C4-2B (cell line): ENCODE results near the gene SLC8A2.

ENCODE experiments used
- H3K27ac ChIP-seq: fragments of 450-650 bp; 2 replicates; pipeline ENCODE4 v1.5.1; 2017
- ZFX ChIP-seq: fragments of 450-650 bp; IDR thresholded peaks from 2 replicates; pipeline ENCODE4 v1.6.1; 2017
- TF ChIP-seq, protein P1 (sequence below): fragments of 450-650 bp; conservative IDR thresholded peaks from 2 replicates; pipeline ENCODE4 v1.5.1; 2017; ENCODE audit warnings: mild to moderate bottlenecking

The SLC8A2 gene, protein sequence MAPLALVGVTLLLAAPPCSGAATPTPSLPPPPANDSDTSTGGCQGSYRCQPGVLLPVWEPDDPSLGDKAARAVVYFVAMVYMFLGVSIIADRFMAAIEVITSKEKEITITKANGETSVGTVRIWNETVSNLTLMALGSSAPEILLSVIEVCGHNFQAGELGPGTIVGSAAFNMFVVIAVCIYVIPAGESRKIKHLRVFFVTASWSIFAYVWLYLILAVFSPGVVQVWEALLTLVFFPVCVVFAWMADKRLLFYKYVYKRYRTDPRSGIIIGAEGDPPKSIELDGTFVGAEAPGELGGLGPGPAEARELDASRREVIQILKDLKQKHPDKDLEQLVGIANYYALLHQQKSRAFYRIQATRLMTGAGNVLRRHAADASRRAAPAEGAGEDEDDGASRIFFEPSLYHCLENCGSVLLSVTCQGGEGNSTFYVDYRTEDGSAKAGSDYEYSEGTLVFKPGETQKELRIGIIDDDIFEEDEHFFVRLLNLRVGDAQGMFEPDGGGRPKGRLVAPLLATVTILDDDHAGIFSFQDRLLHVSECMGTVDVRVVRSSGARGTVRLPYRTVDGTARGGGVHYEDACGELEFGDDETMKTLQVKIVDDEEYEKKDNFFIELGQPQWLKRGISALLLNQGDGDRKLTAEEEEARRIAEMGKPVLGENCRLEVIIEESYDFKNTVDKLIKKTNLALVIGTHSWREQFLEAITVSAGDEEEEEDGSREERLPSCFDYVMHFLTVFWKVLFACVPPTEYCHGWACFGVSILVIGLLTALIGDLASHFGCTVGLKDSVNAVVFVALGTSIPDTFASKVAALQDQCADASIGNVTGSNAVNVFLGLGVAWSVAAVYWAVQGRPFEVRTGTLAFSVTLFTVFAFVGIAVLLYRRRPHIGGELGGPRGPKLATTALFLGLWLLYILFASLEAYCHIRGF

GRCh38 chr19:47471733-47472457 is at the start of gene SLC8A2:
Gene SLC8A2, minus strand, starts transcription at chr19:47471893. Its CDS starts 5,490 bp downstream, at chr19:47466403.
- no peak within 1 kb of the TSS for H3K27ac ChIP-seq
- TF ChIP-seq ZFX, result no peak
- TF ChIP-seq, protein P1, sequence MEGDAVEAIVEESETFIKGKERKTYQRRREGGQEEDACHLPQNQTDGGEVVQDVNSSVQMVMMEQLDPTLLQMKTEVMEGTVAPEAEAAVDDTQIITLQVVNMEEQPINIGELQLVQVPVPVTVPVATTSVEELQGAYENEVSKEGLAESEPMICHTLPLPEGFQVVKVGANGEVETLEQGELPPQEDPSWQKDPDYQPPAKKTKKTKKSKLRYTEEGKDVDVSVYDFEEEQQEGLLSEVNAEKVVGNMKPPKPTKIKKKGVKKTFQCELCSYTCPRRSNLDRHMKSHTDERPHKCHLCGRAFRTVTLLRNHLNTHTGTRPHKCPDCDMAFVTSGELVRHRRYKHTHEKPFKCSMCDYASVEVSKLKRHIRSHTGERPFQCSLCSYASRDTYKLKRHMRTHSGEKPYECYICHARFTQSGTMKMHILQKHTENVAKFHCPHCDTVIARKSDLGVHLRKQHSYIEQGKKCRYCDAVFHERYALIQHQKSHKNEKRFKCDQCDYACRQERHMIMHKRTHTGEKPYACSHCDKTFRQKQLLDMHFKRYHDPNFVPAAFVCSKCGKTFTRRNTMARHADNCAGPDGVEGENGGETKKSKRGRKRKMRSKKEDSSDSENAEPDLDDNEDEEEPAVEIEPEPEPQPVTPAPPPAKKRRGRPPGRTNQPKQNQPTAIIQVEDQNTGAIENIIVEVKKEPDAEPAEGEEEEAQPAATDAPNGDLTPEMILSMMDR, result no peak

DNA sequence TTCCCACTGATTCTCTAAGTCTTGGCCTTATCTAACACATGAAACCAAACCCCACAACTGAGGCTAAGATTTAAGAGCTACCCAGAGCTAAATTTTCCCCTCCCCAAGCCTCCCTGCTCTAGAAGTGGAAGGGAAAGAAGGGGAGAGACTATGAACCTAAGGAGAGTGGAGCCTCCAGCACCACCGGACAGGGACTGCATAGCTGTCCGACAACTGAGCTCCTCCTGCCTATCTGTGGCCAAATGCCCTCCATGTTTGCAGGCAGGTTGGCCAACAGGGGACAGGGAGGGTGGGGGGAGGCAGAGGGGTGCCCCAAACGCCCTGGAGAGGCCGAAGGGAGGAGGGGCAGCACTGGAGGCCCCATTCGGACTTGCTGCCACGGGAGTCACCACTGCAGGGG is 49.1 kb upstream of the SLC8A2 start:
- TF ChIP-seq ZFX, result no peak
- TF ChIP-seq, protein P1, result no peak
- no peak overlapping the region for H3K27ac ChIP-seq

GRCh38 chr19:47520343-47520806 is 48.7 kb upstream of the SLC8A2 start:
- no peak overlapping the region for H3K27ac ChIP-seq
- TF ChIP-seq ZFX, result no peak
- TF ChIP-seq, protein P1, result no peak

- no peak overlapping the region for H3K27ac ChIP-seq
- TF ChIP-seq, protein P1, result no peak
Measured at GRCh38 chr19:47518854-47519253, 47.2 kb upstream of the SLC8A2 start.

DNA sequence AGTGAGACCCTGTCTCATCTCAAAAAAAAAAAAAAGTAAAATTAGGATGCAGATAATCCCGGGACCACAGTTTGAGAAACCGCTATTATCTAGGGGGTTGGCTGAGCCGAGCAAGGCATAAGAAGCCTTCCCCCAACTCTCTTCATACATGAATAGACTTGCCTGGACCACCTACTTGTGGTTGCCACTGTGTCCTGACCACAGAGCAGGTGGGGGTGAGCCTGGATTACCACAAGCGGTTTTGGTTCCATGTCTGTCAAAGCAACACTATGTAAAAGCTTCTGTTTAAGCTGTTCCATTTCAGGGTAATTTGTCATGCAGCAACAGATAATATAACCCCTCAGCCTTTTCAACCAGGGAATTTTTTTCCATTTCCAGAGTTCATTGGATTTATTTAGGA is 46.4 kb upstream of the SLC8A2 start:
- H3K27ac ChIP-seq, result no peak overlapping the region
- TF ChIP-seq, protein P1, result no peak
- no peak for TF ChIP-seq ZFX

DNA sequence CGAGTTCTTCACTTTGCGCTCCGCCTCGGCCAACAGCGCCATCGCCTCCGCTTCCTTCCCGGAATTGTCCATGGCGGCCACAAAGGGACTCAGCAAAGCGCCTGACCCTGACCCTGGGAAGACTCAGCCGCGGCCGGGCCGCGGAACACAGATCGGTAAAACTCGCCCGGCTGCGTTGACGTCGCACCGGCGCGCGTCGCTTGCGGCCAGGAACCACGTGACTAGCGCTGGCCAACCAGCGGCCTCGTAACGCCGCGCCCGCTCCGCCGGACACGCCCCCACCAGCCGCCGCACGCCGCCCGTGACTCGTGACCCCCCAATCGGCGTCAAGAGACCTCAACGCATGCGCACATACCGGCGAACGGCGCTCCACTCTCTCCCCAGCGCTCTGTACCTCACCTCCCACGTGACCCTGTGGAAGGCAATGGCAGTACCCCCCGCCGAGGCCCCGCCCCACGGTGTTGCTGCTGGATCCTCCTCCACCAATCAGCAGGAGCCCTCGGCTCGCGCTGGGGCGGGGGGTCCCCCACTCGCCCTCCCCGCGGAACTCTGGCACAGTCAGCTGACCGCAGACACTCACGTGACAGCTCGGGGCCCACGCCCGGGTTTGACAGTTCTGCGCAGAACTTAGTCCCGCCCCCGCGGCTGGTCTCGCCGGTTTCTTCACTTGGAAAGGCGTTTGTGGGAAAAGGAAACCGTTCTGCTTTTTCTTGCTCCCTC is 43.3 kb upstream of the SLC8A2 start, which contains the start of gene NAPA:
NAPA (minus strand) TSS at position 195 of the 720 bp plus-strand sequence; CDS start at position 72, 123 bp downstream.
- TF ChIP-seq, protein P1, result no peak
- TF ChIP-seq ZFX, result no peak
- peak within 1 kb of the TSS; percentile 96 for H3K27ac ChIP-seq
